ENCODE data around the gene ZNF275.

The ZNF275 gene

DNA sequence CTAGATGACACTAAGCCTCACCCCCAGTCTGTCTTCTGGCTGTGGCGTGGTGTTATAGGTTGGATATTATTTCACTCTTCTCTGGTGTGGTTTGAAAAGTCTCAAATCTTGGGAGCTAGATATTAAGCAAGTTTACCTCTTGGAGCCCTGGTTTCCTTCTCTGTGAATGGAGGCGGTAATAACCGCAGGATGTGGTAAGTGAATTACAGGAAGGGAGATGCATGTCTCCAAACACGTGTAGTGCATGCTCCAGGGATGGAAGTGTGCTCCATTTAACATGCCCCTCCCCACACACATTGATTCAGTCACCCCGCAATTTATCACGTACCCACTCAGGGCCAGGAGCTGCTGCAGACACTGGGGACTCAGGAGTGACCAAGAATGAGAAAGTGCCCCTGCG, 4.9 kb downstream of the ZNF275 start:
- no peaks in the 10 kb centered on the region for H3K27me3 ChIP-seq (ENCODE audit: control insufficient read depth in 1 of 2, insufficient read depth in 1 of 2, low read length in 2 of 2)
- H2BK15ac ChIP-seq (ENCODE audit: low read depth, poor library complexity, severe bottlenecking), result no peak overlapping the region
- no peak overlapping the region for H3K4ac ChIP-seq (ENCODE audit: low read depth in 1 of 2, low read length in 2 of 2)
- no peak overlapping the region for H4K91ac ChIP-seq (ENCODE audit: low read length)
- WGBS, result 98% methylated on average over 4 of the region's 7 CpGs
- no peak overlapping the region for H2AK5ac ChIP-seq (ENCODE audit: low read length, severe bottlenecking)
- no peak overlapping the region for H3K18ac ChIP-seq (ENCODE audit: low read depth in 1 of 2, low read length in 2 of 2)
- no peak overlapping the region for H2BK5ac ChIP-seq (ENCODE audit: low read depth, low read length, poor library complexity, severe bottlenecking)
- H3K14ac ChIP-seq (ENCODE audit: low read length in 2 of 2), result no peak overlapping the region
- H3K27ac ChIP-seq (ENCODE audit: low read length, poor library complexity, severe bottlenecking), result no peak overlapping the region
- peaks cover 6% of the 10 kb centered on the region for H3K4me1 ChIP-seq (ENCODE audit: control insufficient read depth, insufficient read depth, low read depth, low read length)
- H3K4me2 ChIP-seq (ENCODE audit: low read length, poor library complexity, severe bottlenecking), result no peak overlapping the region
- H4K8ac ChIP-seq (ENCODE audit: low read length), result no peak overlapping the region
- H3K9ac ChIP-seq (ENCODE audit: low read length), result no peak overlapping the region
- peaks cover 6% of the 10 kb centered on the region for H3K9me3 ChIP-seq (ENCODE audit: control insufficient read depth, low read length)
- peaks cover 14 to 19% of the 10 kb centered on the region in 2 experiments for H3K36me3 ChIP-seq (ENCODE audit: control insufficient read depth in 1 of 2, insufficient read depth in 2 of 2, low read depth in 1 of 2, low read length in 2 of 2)
- DNase-seq, result no peak
- no peak overlapping the region for H3K4me3 ChIP-seq (ENCODE audit: insufficient read depth in 1 of 2, low read depth in 1 of 2, low read length in 2 of 2)
- no peak overlapping the region for H2BK12ac ChIP-seq (ENCODE audit: low read length in 2 of 2)
- H2AFZ ChIP-seq (ENCODE audit: low read depth, low read length), result no peak overlapping the region
- no peak overlapping the region for H3K23ac ChIP-seq (ENCODE audit: low read length in 2 of 2)
- H2BK120ac ChIP-seq (ENCODE audit: low read depth, low read length), result no peak overlapping the region
- H3K79me1 ChIP-seq (replicated peaks; ENCODE audit: low read length, poor library complexity, severe bottlenecking), result peaks cover 16% of the 10 kb centered on the region

GRCh38 chrX:153339662-153340061, 5.7 kb downstream of the ZNF275 start:
- H3K27me3 ChIP-seq (ENCODE audit: control insufficient read depth in 1 of 2, insufficient read depth in 1 of 2, low read length in 2 of 2), result no peaks in the 10 kb centered on the region
- H4K91ac ChIP-seq (ENCODE audit: low read length), result no peak overlapping the region
- H2BK120ac ChIP-seq (ENCODE audit: low read depth, low read length), result no peak overlapping the region
- H3K23ac ChIP-seq (ENCODE audit: low read length in 2 of 2), result no peak overlapping the region
- H2BK12ac ChIP-seq (ENCODE audit: low read length in 2 of 2), result no peak overlapping the region
- H3K4me3 ChIP-seq (ENCODE audit: insufficient read depth in 1 of 2, low read depth in 1 of 2, low read length in 2 of 2), result no peak overlapping the region
- H3K4ac ChIP-seq (ENCODE audit: low read depth in 1 of 2, low read length in 2 of 2), result no peak overlapping the region
- peaks cover 21 to 26% of the 10 kb centered on the region in 2 experiments for H3K36me3 ChIP-seq (ENCODE audit: control insufficient read depth in 1 of 2, insufficient read depth in 2 of 2, low read depth in 1 of 2, low read length in 2 of 2)
- H4K8ac ChIP-seq (ENCODE audit: low read length), result no peak overlapping the region
- no peak overlapping the region for H3K18ac ChIP-seq (ENCODE audit: low read depth in 1 of 2, low read length in 2 of 2)
- no peak overlapping the region for H3K27ac ChIP-seq (ENCODE audit: low read length, poor library complexity, severe bottlenecking)
- H3K9me3 ChIP-seq (ENCODE audit: control insufficient read depth, low read length), result peaks cover 6% of the 10 kb centered on the region
- no peak overlapping the region for H2AFZ ChIP-seq (ENCODE audit: low read depth, low read length)
- H2BK5ac ChIP-seq (ENCODE audit: low read depth, low read length, poor library complexity, severe bottlenecking), result no peak overlapping the region
- DNase-seq, result no peak
- no peak overlapping the region for H3K9ac ChIP-seq (ENCODE audit: low read length)
- no peak overlapping the region for H2AK5ac ChIP-seq (ENCODE audit: low read length, severe bottlenecking)
- H2BK15ac ChIP-seq (ENCODE audit: low read depth, poor library complexity, severe bottlenecking), result no peak overlapping the region
- no peak overlapping the region for H3K14ac ChIP-seq (ENCODE audit: low read length in 2 of 2)
- H3K79me1 ChIP-seq (replicated peaks; ENCODE audit: low read length, poor library complexity, severe bottlenecking), result peaks cover 16% of the 10 kb centered on the region
- no peak overlapping the region for H3K4me2 ChIP-seq (ENCODE audit: low read length, poor library complexity, severe bottlenecking)
- peaks cover 6% of the 10 kb centered on the region for H3K4me1 ChIP-seq (ENCODE audit: control insufficient read depth, insufficient read depth, low read depth, low read length)
- 100% methylated on average over 3 of the region's 4 CpGs for WGBS

- H3K9ac ChIP-seq (ENCODE audit: low read length), result no peak overlapping the region
- H3K14ac ChIP-seq (ENCODE audit: low read length in 2 of 2), result no peak overlapping the region
- DNase-seq, result no peak
- H3K79me1 ChIP-seq (replicated peaks; ENCODE audit: low read length, poor library complexity, severe bottlenecking), result peaks cover 19% of the 10 kb centered on the region
- H2BK5ac ChIP-seq (ENCODE audit: low read depth, low read length, poor library complexity, severe bottlenecking), result no peak overlapping the region
- H3K4me1 ChIP-seq (ENCODE audit: control insufficient read depth, insufficient read depth, low read depth, low read length), result peaks cover 4% of the 10 kb centered on the region
- 92% methylated on average over 6 of the region's 6 CpGs for WGBS
- H2AK5ac ChIP-seq (ENCODE audit: low read length, severe bottlenecking), result no peak overlapping the region
- H3K18ac ChIP-seq (ENCODE audit: low read depth in 1 of 2, low read length in 2 of 2), result no peak overlapping the region
- H2BK15ac ChIP-seq (ENCODE audit: low read depth, poor library complexity, severe bottlenecking), result no peak overlapping the region
- H3K4ac ChIP-seq (ENCODE audit: low read depth in 1 of 2, low read length in 2 of 2), result no peak overlapping the region
- H2BK12ac ChIP-seq (ENCODE audit: low read length in 2 of 2), result no peak overlapping the region
- no peak overlapping the region for H3K23ac ChIP-seq (ENCODE audit: low read length in 2 of 2)
- peaks cover 6% of the 10 kb centered on the region for H3K9me3 ChIP-seq (ENCODE audit: control insufficient read depth, low read length)
- H2AFZ ChIP-seq (ENCODE audit: low read depth, low read length), result no peak overlapping the region
- H4K8ac ChIP-seq (ENCODE audit: low read length), result no peak overlapping the region
- H3K4me3 ChIP-seq (ENCODE audit: insufficient read depth in 1 of 2, low read depth in 1 of 2, low read length in 2 of 2), result no peak overlapping the region
- H3K27ac ChIP-seq (ENCODE audit: low read length, poor library complexity, severe bottlenecking), result no peak overlapping the region
- no peak overlapping the region for H2BK120ac ChIP-seq (ENCODE audit: low read depth, low read length)
- no peak overlapping the region for H4K91ac ChIP-seq (ENCODE audit: low read length)
- H3K27me3 ChIP-seq (ENCODE audit: control insufficient read depth in 1 of 2, insufficient read depth in 1 of 2, low read length in 2 of 2), result no peaks in the 10 kb centered on the region
- H3K4me2 ChIP-seq (ENCODE audit: low read length, poor library complexity, severe bottlenecking), result no peak overlapping the region
- H3K36me3 ChIP-seq (ENCODE audit: control insufficient read depth in 1 of 2, insufficient read depth in 2 of 2, low read depth in 1 of 2, low read length in 2 of 2), result peaks cover 25 to 30% of the 10 kb centered on the region in 2 experiments
Measured at GRCh38 chrX:153340111-153340510, 6.2 kb downstream of the ZNF275 start.

GRCh38 chrX:153342762-153343558, 9.0 kb downstream of the ZNF275 start:
- no peak overlapping the region for H3K27ac ChIP-seq (ENCODE audit: low read length, poor library complexity, severe bottlenecking)
- no peak overlapping the region for H2BK12ac ChIP-seq (ENCODE audit: low read length in 2 of 2)
- H3K4me2 ChIP-seq (ENCODE audit: low read length, poor library complexity, severe bottlenecking), result no peak overlapping the region
- H2BK120ac ChIP-seq (ENCODE audit: low read depth, low read length), result no peak overlapping the region
- H3K14ac ChIP-seq (ENCODE audit: low read length in 2 of 2), result no peak overlapping the region
- peaks cover 6% of the 10 kb centered on the region for H3K9me3 ChIP-seq (ENCODE audit: control insufficient read depth, low read length)
- no peaks in the 10 kb centered on the region for H3K27me3 ChIP-seq (ENCODE audit: control insufficient read depth in 1 of 2, insufficient read depth in 1 of 2, low read length in 2 of 2)
- H3K36me3 ChIP-seq (ENCODE audit: control insufficient read depth in 1 of 2, insufficient read depth in 2 of 2, low read depth in 1 of 2, low read length in 2 of 2), result peaks cover 35 to 53% of the 10 kb centered on the region in 2 experiments
- H4K91ac ChIP-seq (ENCODE audit: low read length), result no peak overlapping the region
- no peak for DNase-seq
- no peak overlapping the region for H4K8ac ChIP-seq (ENCODE audit: low read length)
- H3K4me3 ChIP-seq (ENCODE audit: insufficient read depth in 1 of 2, low read depth in 1 of 2, low read length in 2 of 2), result no peak overlapping the region
- H2BK5ac ChIP-seq (ENCODE audit: low read depth, low read length, poor library complexity, severe bottlenecking), result no peak overlapping the region
- H2AK5ac ChIP-seq (ENCODE audit: low read length, severe bottlenecking), result no peak overlapping the region
- peak overlapping the region; percentile 39 for H3K9ac ChIP-seq (ENCODE audit: low read length)
- H3K4me1 ChIP-seq (ENCODE audit: control insufficient read depth, insufficient read depth, low read depth, low read length), result no peaks in the 10 kb centered on the region
- H3K4ac ChIP-seq (ENCODE audit: low read depth in 1 of 2, low read length in 2 of 2), result no peak overlapping the region
- WGBS, result 98% methylated on average over 4 of the region's 9 CpGs
- H3K23ac ChIP-seq (ENCODE audit: low read length in 2 of 2), result no peak overlapping the region
- H2AFZ ChIP-seq (ENCODE audit: low read depth, low read length), result no peak overlapping the region
- H3K18ac ChIP-seq (ENCODE audit: low read depth in 1 of 2, low read length in 2 of 2), result no peak overlapping the region
- no peak overlapping the region for H2BK15ac ChIP-seq (ENCODE audit: low read depth, poor library complexity, severe bottlenecking)
- H3K79me1 ChIP-seq (replicated peaks; ENCODE audit: low read length, poor library complexity, severe bottlenecking), result peaks cover 16% of the 10 kb centered on the region

Data from mesenchymal stem cell (in vitro differentiated cells and primary cell).